Measurements from ENCODE around the gene LCN6.

The LCN6 gene

GRCh38 chr9:136743639-136744211 lies 4.6 kb downstream of the LCN6 start:
- H3K9me3 ChIP-seq (ENCODE audit: low read depth, low read length), result no peaks in the 10 kb centered on the region
- TF ChIP-seq POLR2AphosphoS5 (IDR thresholded peaks at IDR 0.05; ENCODE audit: borderline replicate concordance, low read depth, low read length) (no peak), EZH2 (IDR thresholded peaks at IDR 0.05) (no peak), FOXP2 (optimal IDR thresholded peaks at IDR 0.05; ENCODE audit: control extremely low read depth, extremely low read length, insufficient read depth) (no peak)
- DNase-seq (ENCODE audit: low read depth, low spot score), result no peak
- no peak overlapping the region for H3K9ac ChIP-seq (ENCODE audit: insufficient read length)
- H3K4me3 ChIP-seq, result no peak overlapping the region
- H3K36me3 ChIP-seq (ENCODE audit: insufficient read depth, low read length), result no peaks in the 10 kb centered on the region
- H3K27ac ChIP-seq, result no peak overlapping the region

- peak within 1 kb of the TSS; percentile 62 for H3K4me3 ChIP-seq
- no peaks in the 10 kb centered on the region for H3K36me3 ChIP-seq (ENCODE audit: insufficient read depth, low read length)
- DNase-seq (ENCODE audit: low read depth, low spot score), result no peak
- H3K27ac ChIP-seq, result no peak within 1 kb of the TSS
- TF ChIP-seq FOXP2 (optimal IDR thresholded peaks at IDR 0.05; ENCODE audit: control extremely low read depth, extremely low read length, insufficient read depth), result no peak
- no peak for TF ChIP-seq POLR2AphosphoS5 (IDR thresholded peaks at IDR 0.05; ENCODE audit: borderline replicate concordance, low read depth, low read length)
- no peak for TF ChIP-seq EZH2 (IDR thresholded peaks at IDR 0.05)
- H3K9ac ChIP-seq (ENCODE audit: insufficient read length), result no peak within 1 kb of the TSS
- H3K9me3 ChIP-seq (ENCODE audit: low read depth, low read length), result no peaks in the 10 kb centered on the region
These were observed 5.5 kb downstream of the LCN6 start, which contains the start of gene LCN10 for GRCh38 chr9:136742591-136743391. TSS of gene LCN10 (minus strand) at chr9:136742940. CDS start at chr9:136742903, 37 bp downstream.

- Histone ChIP-seq H3K27ac (no peak overlapping the region), H3K36me3 (ENCODE audit: insufficient read depth, low read length) (no peaks in the 10 kb centered on the region)
- TF ChIP-seq FOXP2 (optimal IDR thresholded peaks at IDR 0.05; ENCODE audit: control extremely low read depth, extremely low read length, insufficient read depth), result no peak
- no peak for TF ChIP-seq POLR2AphosphoS5 (IDR thresholded peaks at IDR 0.05; ENCODE audit: borderline replicate concordance, low read depth, low read length)
- no peak for TF ChIP-seq EZH2 (IDR thresholded peaks at IDR 0.05)
These were observed 6.3 kb downstream of the LCN6 start for GRCh38 chr9:136741883-136742571.

GRCh38 chr9:136740971-136741882 lies 7.1 kb downstream of the LCN6 start:
- peak overlapping the region; percentile 45 for H3K9ac ChIP-seq (ENCODE audit: insufficient read length)
- TF ChIP-seq FOXP2 (optimal IDR thresholded peaks at IDR 0.05; ENCODE audit: control extremely low read depth, extremely low read length, insufficient read depth) (no peak), EZH2 (IDR thresholded peaks at IDR 0.05) (no peak), POLR2AphosphoS5 (IDR thresholded peaks at IDR 0.05; ENCODE audit: borderline replicate concordance, low read depth, low read length) (no peak; the same call in 1 of the 2 replicates)
- H3K36me3 ChIP-seq (ENCODE audit: insufficient read depth, low read length), result no peaks in the 10 kb centered on the region
- H3K27ac ChIP-seq, result no peak overlapping the region
- no peaks in the 10 kb centered on the region for H3K9me3 ChIP-seq (ENCODE audit: low read depth, low read length)
- no peak for DNase-seq (ENCODE audit: low read depth, low spot score)
- H3K4me3 ChIP-seq, result peak overlapping the region; percentile 62

More at GRCh38 chr9:136741883-136742571, 6.3 kb downstream of the LCN6 start:
- peak overlapping the region; percentile 62 for H3K4me3 ChIP-seq
- no peak overlapping the region for H3K9ac ChIP-seq (ENCODE audit: insufficient read length)
- no peaks in the 10 kb centered on the region for H3K9me3 ChIP-seq (ENCODE audit: low read depth, low read length)
- no peak for DNase-seq (ENCODE audit: low read depth, low spot score)

- no peak for TF ChIP-seq FOXP2 (optimal IDR thresholded peaks at IDR 0.05; ENCODE audit: control extremely low read depth, extremely low read length, insufficient read depth)
- no peak for TF ChIP-seq EZH2 (IDR thresholded peaks at IDR 0.05)
- TF ChIP-seq POLR2AphosphoS5 (IDR thresholded peaks at IDR 0.05; ENCODE audit: borderline replicate concordance, low read depth, low read length), result no peak
- Histone ChIP-seq H3K9ac (ENCODE audit: insufficient read length) (no peak overlapping the region), H3K4me3 (no peak overlapping the region), H3K9me3 (ENCODE audit: low read depth, low read length) (no peaks in the 10 kb centered on the region), H3K36me3 (ENCODE audit: insufficient read depth, low read length) (no peaks in the 10 kb centered on the region), H3K27ac (no peak overlapping the region)
- DNase-seq (ENCODE audit: low read depth, low spot score), result no peak
These were observed 7.8 kb downstream of the LCN6 start for GRCh38 chr9:136740491-136740890.

- H3K4me3 ChIP-seq, result no peak overlapping the region
- no peak overlapping the region for H3K27ac ChIP-seq
- no peak for DNase-seq (ENCODE audit: low read depth, low spot score)
- TF ChIP-seq EZH2 (IDR thresholded peaks at IDR 0.05) (no peak), POLR2AphosphoS5 (IDR thresholded peaks at IDR 0.05; ENCODE audit: borderline replicate concordance, low read depth, low read length) (no peak), FOXP2 (optimal IDR thresholded peaks at IDR 0.05; ENCODE audit: control extremely low read depth, extremely low read length, insufficient read depth) (no peak)
- H3K9me3 ChIP-seq (ENCODE audit: low read depth, low read length), result no peaks in the 10 kb centered on the region
- H3K9ac ChIP-seq (ENCODE audit: insufficient read length), result no peak overlapping the region
- no peaks in the 10 kb centered on the region for H3K36me3 ChIP-seq (ENCODE audit: insufficient read depth, low read length)
These were observed 8.3 kb downstream of the LCN6 start for GRCh38 chr9:136740069-136740468.

- H3K9ac ChIP-seq (ENCODE audit: insufficient read length), result no peak overlapping the region
- H3K36me3 ChIP-seq (ENCODE audit: insufficient read depth, low read length), result no peaks in the 10 kb centered on the region
- H3K4me3 ChIP-seq, result no peak overlapping the region
- no peak overlapping the region for H3K27ac ChIP-seq
- H3K9me3 ChIP-seq (ENCODE audit: low read depth, low read length), result no peaks in the 10 kb centered on the region
- no peak for TF ChIP-seq EZH2 (IDR thresholded peaks at IDR 0.05)
- no peak for TF ChIP-seq FOXP2 (optimal IDR thresholded peaks at IDR 0.05; ENCODE audit: control extremely low read depth, extremely low read length, insufficient read depth)
- TF ChIP-seq POLR2AphosphoS5 (IDR thresholded peaks at IDR 0.05; ENCODE audit: borderline replicate concordance, low read depth, low read length), result no peak
- no peak for DNase-seq (ENCODE audit: low read depth, low spot score)
These were observed 8.8 kb downstream of the LCN6 start for GRCh38 chr9:136739509-136739908.
